HL-60 (cell line): ENCODE data around the gene DENND1A.
"Not testable (repeated sequence)": the region's sequence is repeated elsewhere in the genome, so short reads cannot be mapped to it uniquely, and the experiment has no call there.

Source experiments
- DNase-seq, 2 experiments: peaks; one replicate each; pipeline ENCODE4 v3.0.0-alpha.2; 2010 to 2020; ENCODE audit warnings: low read depth in 1 of 2, low spot score in 1 of 2
- H3K27ac ChIP-seq: fragments of 250-450 bp; sonication (Bioruptor Pico); replicated peaks from 2 replicates; pipeline ENCODE4 v1.5.1; 2020; ENCODE audit warnings: mild to moderate bottlenecking, moderate library complexity
- H3K27me3 ChIP-seq: fragments of 250-450 bp; sonication (Bioruptor Pico); 2 replicates; pipeline ENCODE4 v1.5.1; 2021; ENCODE audit warnings: mild to moderate bottlenecking, moderate library complexity; ENCODE audit not compliant: insufficient read depth, poor library complexity, severe bottlenecking
- H3K4me3 ChIP-seq: replicated peaks from 2 replicates; pipeline ENCODE4 v1.5.1; 2011; ENCODE audit warnings: mild to moderate bottlenecking, control low read depth, low read length; ENCODE audit not compliant: insufficient read depth
- GABPA ChIP-seq: IDR thresholded peaks from 2 replicates; pipeline ENCODE4 v1.6.1; 2012; ENCODE audit warnings: low read depth
- POLR2AphosphoS5 ChIP-seq: IDR thresholded peaks from 2 replicates; pipeline ENCODE4 v1.6.1; 2012; ENCODE audit warnings: low read depth
- SPI1 ChIP-seq: IDR thresholded peaks from 2 replicates; pipeline ENCODE4 v1.6.1; 2012; ENCODE audit warnings: low read depth, mild to moderate bottlenecking, borderline replicate concordance
- TF ChIP-seq, protein P1 (sequence below): IDR thresholded peaks from one replicate; pipeline ENCODE4 v1.5.1; 2011; ENCODE audit warnings: low read length, control low read depth, inconsistent platforms; ENCODE audit not compliant: insufficient read depth
- TF ChIP-seq, protein P2 (sequence below): IDR thresholded peaks from 2 replicates; pipeline ENCODE4 v1.6.1; 2012; ENCODE audit warnings: low read depth; ENCODE audit not compliant: insufficient replicate concordance

DENND1A gene

GRCh38 chr9:123893831-123894460 lies 36.0 kb downstream of the DENND1A start:
- no peak overlapping the region for H3K4me3 ChIP-seq
- H3K27me3 ChIP-seq = no peaks in the 10 kb centered on the region
- H3K27ac ChIP-seq = no peak overlapping the region
- TF ChIP-seq, protein P1, sequence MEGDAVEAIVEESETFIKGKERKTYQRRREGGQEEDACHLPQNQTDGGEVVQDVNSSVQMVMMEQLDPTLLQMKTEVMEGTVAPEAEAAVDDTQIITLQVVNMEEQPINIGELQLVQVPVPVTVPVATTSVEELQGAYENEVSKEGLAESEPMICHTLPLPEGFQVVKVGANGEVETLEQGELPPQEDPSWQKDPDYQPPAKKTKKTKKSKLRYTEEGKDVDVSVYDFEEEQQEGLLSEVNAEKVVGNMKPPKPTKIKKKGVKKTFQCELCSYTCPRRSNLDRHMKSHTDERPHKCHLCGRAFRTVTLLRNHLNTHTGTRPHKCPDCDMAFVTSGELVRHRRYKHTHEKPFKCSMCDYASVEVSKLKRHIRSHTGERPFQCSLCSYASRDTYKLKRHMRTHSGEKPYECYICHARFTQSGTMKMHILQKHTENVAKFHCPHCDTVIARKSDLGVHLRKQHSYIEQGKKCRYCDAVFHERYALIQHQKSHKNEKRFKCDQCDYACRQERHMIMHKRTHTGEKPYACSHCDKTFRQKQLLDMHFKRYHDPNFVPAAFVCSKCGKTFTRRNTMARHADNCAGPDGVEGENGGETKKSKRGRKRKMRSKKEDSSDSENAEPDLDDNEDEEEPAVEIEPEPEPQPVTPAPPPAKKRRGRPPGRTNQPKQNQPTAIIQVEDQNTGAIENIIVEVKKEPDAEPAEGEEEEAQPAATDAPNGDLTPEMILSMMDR = no peak
- TF ChIP-seq POLR2AphosphoS5 = no peak
- TF ChIP-seq SPI1 = no peak
- no peak for DNase-seq

- H3K4me3 ChIP-seq = no peak overlapping the region
- no peaks in the 10 kb centered on the region for H3K27me3 ChIP-seq
- H3K27ac ChIP-seq = no peak overlapping the region
- DNase-seq = no peak
- TF ChIP-seq SPI1 (no peak), GABPA (no peak), POLR2AphosphoS5 (no peak)
- TF ChIP-seq, protein P2, sequence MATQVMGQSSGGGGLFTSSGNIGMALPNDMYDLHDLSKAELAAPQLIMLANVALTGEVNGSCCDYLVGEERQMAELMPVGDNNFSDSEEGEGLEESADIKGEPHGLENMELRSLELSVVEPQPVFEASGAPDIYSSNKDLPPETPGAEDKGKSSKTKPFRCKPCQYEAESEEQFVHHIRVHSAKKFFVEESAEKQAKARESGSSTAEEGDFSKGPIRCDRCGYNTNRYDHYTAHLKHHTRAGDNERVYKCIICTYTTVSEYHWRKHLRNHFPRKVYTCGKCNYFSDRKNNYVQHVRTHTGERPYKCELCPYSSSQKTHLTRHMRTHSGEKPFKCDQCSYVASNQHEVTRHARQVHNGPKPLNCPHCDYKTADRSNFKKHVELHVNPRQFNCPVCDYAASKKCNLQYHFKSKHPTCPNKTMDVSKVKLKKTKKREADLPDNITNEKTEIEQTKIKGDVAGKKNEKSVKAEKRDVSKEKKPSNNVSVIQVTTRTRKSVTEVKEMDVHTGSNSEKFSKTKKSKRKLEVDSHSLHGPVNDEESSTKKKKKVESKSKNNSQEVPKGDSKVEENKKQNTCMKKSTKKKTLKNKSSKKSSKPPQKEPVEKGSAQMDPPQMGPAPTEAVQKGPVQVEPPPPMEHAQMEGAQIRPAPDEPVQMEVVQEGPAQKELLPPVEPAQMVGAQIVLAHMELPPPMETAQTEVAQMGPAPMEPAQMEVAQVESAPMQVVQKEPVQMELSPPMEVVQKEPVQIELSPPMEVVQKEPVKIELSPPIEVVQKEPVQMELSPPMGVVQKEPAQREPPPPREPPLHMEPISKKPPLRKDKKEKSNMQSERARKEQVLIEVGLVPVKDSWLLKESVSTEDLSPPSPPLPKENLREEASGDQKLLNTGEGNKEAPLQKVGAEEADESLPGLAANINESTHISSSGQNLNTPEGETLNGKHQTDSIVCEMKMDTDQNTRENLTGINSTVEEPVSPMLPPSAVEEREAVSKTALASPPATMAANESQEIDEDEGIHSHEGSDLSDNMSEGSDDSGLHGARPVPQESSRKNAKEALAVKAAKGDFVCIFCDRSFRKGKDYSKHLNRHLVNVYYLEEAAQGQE = no peak
- TF ChIP-seq, protein P1 = no peak
These were observed 36.8 kb downstream of the DENND1A start for GRCh38 chr9:123893115-123893514.

- Histone ChIP-seq H3K27me3 (no peaks in the 10 kb centered on the region), H3K27ac (no peak overlapping the region), H3K4me3 (no peak overlapping the region)
- TF ChIP-seq, protein P2 = no peak
- TF ChIP-seq POLR2AphosphoS5 (no peak), GABPA (no peak), SPI1 (no peak)
- TF ChIP-seq, protein P1 = no peak
- DNase-seq = no peak
These were observed 42.1 kb downstream of the DENND1A start for GRCh38 chr9:123887837-123888236.

GRCh38 chr9:123885834-123886233 lies 44.1 kb downstream of the DENND1A start:
- not testable (repeated sequence) for H3K4me3 ChIP-seq, H3K27ac ChIP-seq, DNase-seq, H3K27me3 ChIP-seq
